Upper lobe of left lung (tissue), 6 donors: ENCODE measurements around the gene HMGXB4. TPM values are rescaled to one million over a fixed set of nuclear protein-coding genes. Genes with fewer than 3 reads are reported as not detected.

ENCODE experiments used
- ATAC-seq, 2 donors: fragments of 200-7000 bp; cut with Tn5 transposase; one replicate each; pipeline ENCODE4 v1.9.1; 2022; ENCODE audit warnings: mild to moderate bottlenecking in 2 of 2, moderate library complexity in 2 of 2; ENCODE audit not compliant: low FRiP score in 2 of 2
- DNase-seq, 2 donors: peaks; one replicate each; pipeline ENCODE4 v3.0.0-alpha.2; 2019 to 2020
- H3K27ac ChIP-seq, 4 donors: fragments of 200-600 bp; sonication (generic); one replicate each; pipeline ENCODE4 v1.5.1; 2016 to 2019
- H3K27me3 ChIP-seq, 4 donors: fragments of 200-600 bp; sonication (generic); one replicate each; pipeline ENCODE4 v1.5.1; 2017 to 2019
- H3K36me3 ChIP-seq, 4 donors: fragments of 200-600 bp; sonication (generic); one replicate each; pipeline ENCODE4 v1.5.1; 2016 to 2019
- H3K4me1 ChIP-seq, 4 donors: fragments of 200-600 bp; sonication (generic); one replicate each; pipeline ENCODE4 v1.5.1; 2018 to 2019
- H3K4me3 ChIP-seq, 4 donors: fragments of 200-600 bp; sonication (generic); one replicate each; pipeline ENCODE4 v1.5.1; 2017 to 2019; ENCODE audit warnings: mild to moderate bottlenecking in 2 of 4, moderate library complexity in 1 of 4
- H3K9me3 ChIP-seq, 4 donors: fragments of 200-600 bp; sonication (generic); one replicate each; pipeline ENCODE4 v1.5.1; 2018 to 2019
- EP300 ChIP-seq, 4 donors: sonication (generic); formaldehyde crosslinking; IDR thresholded peaks; one replicate each; pipeline ENCODE4 v1.5.1; 2017; ENCODE audit warnings: antibody characterized with exemption in 4 of 4, control low read depth in 2 of 4
- POLR2A ChIP-seq, 4 donors: fragments of 450-650 bp; IDR thresholded peaks; one replicate each; pipeline ENCODE4 v1.5.1; 2016 to 2017; ENCODE audit warnings: antibody characterized with exemption in 4 of 4, mild to moderate bottlenecking in 2 of 4
- POLR2AphosphoS5 ChIP-seq, 2 donors: sonication (generic); formaldehyde crosslinking; IDR thresholded peaks; one replicate each; pipeline ENCODE4 v1.5.1; 2017; ENCODE audit warnings: antibody characterized with exemption in 2 of 2
- WGBS, 2 donors: methylation state at CpG; one replicate each; pipeline ENCODE4 v1.1.5; 2017 to 2018; 5-methylcytosine and 5-hydroxymethylcytosine counted together
- total RNA-seq, 6 donors: library from RNA; depleted of rRNA in 4 of 6; stranded (reverse); fragments of >200 nt in 4 of 6; gene quantifications; one replicate each; pipeline versions ENCODE4 v1.1.0 to v1.2.1, GENCODE V29; 2016 to 2021
- TF ChIP-seq, protein P1 (sequence below), 6 experiments: fragments of 450-650 bp in 4 of 6; fragments of 200-600 bp in 2 of 6; sonication (generic) in 2 of 6; IDR thresholded peaks; one replicate each; pipeline ENCODE4 v1.5.1; 2016 to 2019; ENCODE audit warnings: antibody characterized with exemption in 6 of 6
- donor health status: DM: no; HTN: no; CAD: no; lungs with moderate emphysema.
- donor health status: DM: no; HTN: yes; CAD: no; lungs with severe emphysema.

Gene HMGXB4
- total RNA-seq, 6 donors from 2014 or later: 15.7 to 20.9 (median 17.2) TPM

- H3K9me3 ChIP-seq: no peaks in the 10 kb centered on the region
- no peak overlapping the region for H3K27ac ChIP-seq
- no peak overlapping the region for H3K4me3 ChIP-seq
- DNase-seq (no peak), ATAC-seq (no peak)
- TF ChIP-seq, protein P1, sequence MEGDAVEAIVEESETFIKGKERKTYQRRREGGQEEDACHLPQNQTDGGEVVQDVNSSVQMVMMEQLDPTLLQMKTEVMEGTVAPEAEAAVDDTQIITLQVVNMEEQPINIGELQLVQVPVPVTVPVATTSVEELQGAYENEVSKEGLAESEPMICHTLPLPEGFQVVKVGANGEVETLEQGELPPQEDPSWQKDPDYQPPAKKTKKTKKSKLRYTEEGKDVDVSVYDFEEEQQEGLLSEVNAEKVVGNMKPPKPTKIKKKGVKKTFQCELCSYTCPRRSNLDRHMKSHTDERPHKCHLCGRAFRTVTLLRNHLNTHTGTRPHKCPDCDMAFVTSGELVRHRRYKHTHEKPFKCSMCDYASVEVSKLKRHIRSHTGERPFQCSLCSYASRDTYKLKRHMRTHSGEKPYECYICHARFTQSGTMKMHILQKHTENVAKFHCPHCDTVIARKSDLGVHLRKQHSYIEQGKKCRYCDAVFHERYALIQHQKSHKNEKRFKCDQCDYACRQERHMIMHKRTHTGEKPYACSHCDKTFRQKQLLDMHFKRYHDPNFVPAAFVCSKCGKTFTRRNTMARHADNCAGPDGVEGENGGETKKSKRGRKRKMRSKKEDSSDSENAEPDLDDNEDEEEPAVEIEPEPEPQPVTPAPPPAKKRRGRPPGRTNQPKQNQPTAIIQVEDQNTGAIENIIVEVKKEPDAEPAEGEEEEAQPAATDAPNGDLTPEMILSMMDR (IDR thresholded peaks at IDR 0.05): no peak
- no peak for TF ChIP-seq POLR2AphosphoS5 (IDR thresholded peaks at IDR 0.05)
- no peak for TF ChIP-seq EP300 (IDR thresholded peaks at IDR 0.05)
- no peak for TF ChIP-seq POLR2A (IDR thresholded peaks at IDR 0.05)
- H3K36me3 ChIP-seq: peaks cover 49 to 97% (median 85%) of the 10 kb centered on the region in 4 donors
- 92 to 93% methylated on average over 4 of the region's 4 CpGs for WGBS, 2 donors
- no peaks in the 10 kb centered on the region for H3K27me3 ChIP-seq
- peaks cover 3 to 13% (median 13%) of the 10 kb centered on the region in 4 donors for H3K4me1 ChIP-seq
These were observed 67.5 kb downstream of the HMGXB4 start for GRCh38 chr22:35324762-35325161.

GRCh38 chr22:35325209-35325608 lies 67.9 kb downstream of the HMGXB4 start:
- no peak for ATAC-seq
- H3K36me3 ChIP-seq: peaks cover 49 to 95% (median 83%) of the 10 kb centered on the region in 4 donors
- WGBS, 2 donors: 92 to 95% methylated on average over 5 of the region's 5 CpGs

DNA sequence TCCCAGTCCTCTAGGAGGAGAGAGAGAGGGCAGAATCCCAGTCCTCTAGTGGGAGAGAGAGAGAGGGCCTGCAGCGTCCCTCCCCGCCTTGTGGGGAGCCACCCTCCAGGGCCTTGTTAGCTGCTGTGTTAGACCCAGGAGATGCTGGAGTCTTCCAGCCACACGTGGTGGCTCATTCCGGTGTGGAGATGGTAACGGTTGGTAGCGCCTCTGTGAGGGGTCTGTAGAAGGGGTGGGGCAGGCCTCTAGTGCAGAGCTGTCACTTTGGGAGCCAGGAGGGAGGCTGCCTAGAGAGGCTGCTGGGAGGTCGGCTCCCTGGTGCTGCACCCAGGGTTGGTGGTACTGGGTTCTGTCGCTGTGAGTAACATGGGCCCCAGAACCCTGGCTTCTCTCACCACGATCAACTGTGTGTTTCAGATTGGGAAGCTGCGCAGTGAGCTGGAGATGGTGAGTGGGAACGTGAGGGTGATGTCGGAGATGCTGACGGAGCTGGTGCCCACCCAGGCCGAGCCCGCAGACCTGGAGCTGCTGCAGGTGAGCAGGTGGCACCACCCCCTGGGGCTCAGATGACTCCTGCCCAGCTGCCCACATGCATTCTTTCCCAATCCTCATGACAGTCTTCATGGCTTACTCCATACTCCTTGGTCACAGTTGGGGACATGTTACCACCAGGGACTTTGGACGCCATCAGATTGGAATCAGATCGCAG lies 69.7 kb downstream of the HMGXB4 start:
- WGBS, 2 donors: 95 to 96% methylated on average over 17 of the region's 17 CpGs
- TF ChIP-seq, protein P1 (IDR thresholded peaks at IDR 0.05): no peak
- no peak for TF ChIP-seq POLR2AphosphoS5 (IDR thresholded peaks at IDR 0.05)
- TF ChIP-seq EP300 (IDR thresholded peaks at IDR 0.05): no peak
- TF ChIP-seq POLR2A (IDR thresholded peaks at IDR 0.05): no peak
- peak in 1 of 2 donors; percentile 43 for DNase-seq
- Histone ChIP-seq H3K4me1 (peaks cover 17 to 28% (median 24%) of the 10 kb centered on the region in 4 donors), H3K4me3 (no peak overlapping the region), H3K27ac (no peak overlapping the region), H3K27me3 (no peaks in the 10 kb centered on the region), H3K36me3 (peaks cover 46 to 92% (median 80%) of the 10 kb centered on the region in 4 donors), H3K9me3 (no peaks in the 10 kb centered on the region)
- ATAC-seq: no peak

More at GRCh38 chr22:35325209-35325608, 67.9 kb downstream of the HMGXB4 start:
- DNase-seq: no peak
- peaks cover 7 to 17% (median 16%) of the 10 kb centered on the region in 4 donors for H3K4me1 ChIP-seq
- H3K27me3 ChIP-seq: no peaks in the 10 kb centered on the region
- TF ChIP-seq, protein P1 (IDR thresholded peaks at IDR 0.05): no peak
- TF ChIP-seq POLR2AphosphoS5 (IDR thresholded peaks at IDR 0.05): no peak
- TF ChIP-seq EP300 (IDR thresholded peaks at IDR 0.05): no peak
- no peak for TF ChIP-seq POLR2A (IDR thresholded peaks at IDR 0.05)
- no peak overlapping the region for H3K27ac ChIP-seq
- no peaks in the 10 kb centered on the region for H3K9me3 ChIP-seq
- no peak overlapping the region for H3K4me3 ChIP-seq

- peaks cover 17 to 28% (median 24%) of the 10 kb centered on the region in 4 donors for H3K4me1 ChIP-seq
- peaks cover 37 to 92% (median 80%) of the 10 kb centered on the region in 4 donors for H3K36me3 ChIP-seq
- peak in 1 of 2 donors; percentile 2 for ATAC-seq
- H3K4me3 ChIP-seq: no peak overlapping the region
- DNase-seq: peak in 1 of 2 donors; percentile 47
- TF ChIP-seq EP300 (IDR thresholded peaks at IDR 0.05) (no peak), POLR2A (IDR thresholded peaks at IDR 0.05) (no peak), POLR2AphosphoS5 (IDR thresholded peaks at IDR 0.05) (no peak)
- TF ChIP-seq, protein P1 (IDR thresholded peaks at IDR 0.05): no peak
- no peaks in the 10 kb centered on the region for H3K27me3 ChIP-seq
- H3K9me3 ChIP-seq: no peaks in the 10 kb centered on the region
- peak overlapping the region in 3 of 4 donors; percentile 68 to 80 (median 79) for H3K27ac ChIP-seq
- 91 to 96% methylated on average over 16 to 21 of the region's 21 CpGs for WGBS, 2 donors
These were observed 70.6 kb downstream of the HMGXB4 start for GRCh38 chr22:35327690-35328471.
